ENCODE data around the gene HRCT1.

GRCh38 chr9:35896570-35896969, 9.4 kb upstream of the HRCT1 start:
- TF ChIP-seq CTCF (IDR thresholded peaks at IDR 0.05; ENCODE audit: insufficient read depth, low read length, poor library complexity, severe bottlenecking) (no peak), EZH2phosphoT487 (conservative IDR thresholded peaks at IDR 0.05; ENCODE audit: low read length) (no peak)
